HL-60/S4 treated with phorbol 12-myristate 13-acetate at 8.2 ng/mL for 4 days and 3 days (cell line): ENCODE measurements around the gene PTPRJ.

ENCODE experiments used
- in situ Hi-C: fragments of 300-500 bp; cut with MboI; formaldehyde crosslinking; loops from 2 replicates; pipeline ENCODE4 v1.15.0; 2022; ENCODE audit warnings: low sequenced_read_pairs

Gene PTPRJ

DNA sequence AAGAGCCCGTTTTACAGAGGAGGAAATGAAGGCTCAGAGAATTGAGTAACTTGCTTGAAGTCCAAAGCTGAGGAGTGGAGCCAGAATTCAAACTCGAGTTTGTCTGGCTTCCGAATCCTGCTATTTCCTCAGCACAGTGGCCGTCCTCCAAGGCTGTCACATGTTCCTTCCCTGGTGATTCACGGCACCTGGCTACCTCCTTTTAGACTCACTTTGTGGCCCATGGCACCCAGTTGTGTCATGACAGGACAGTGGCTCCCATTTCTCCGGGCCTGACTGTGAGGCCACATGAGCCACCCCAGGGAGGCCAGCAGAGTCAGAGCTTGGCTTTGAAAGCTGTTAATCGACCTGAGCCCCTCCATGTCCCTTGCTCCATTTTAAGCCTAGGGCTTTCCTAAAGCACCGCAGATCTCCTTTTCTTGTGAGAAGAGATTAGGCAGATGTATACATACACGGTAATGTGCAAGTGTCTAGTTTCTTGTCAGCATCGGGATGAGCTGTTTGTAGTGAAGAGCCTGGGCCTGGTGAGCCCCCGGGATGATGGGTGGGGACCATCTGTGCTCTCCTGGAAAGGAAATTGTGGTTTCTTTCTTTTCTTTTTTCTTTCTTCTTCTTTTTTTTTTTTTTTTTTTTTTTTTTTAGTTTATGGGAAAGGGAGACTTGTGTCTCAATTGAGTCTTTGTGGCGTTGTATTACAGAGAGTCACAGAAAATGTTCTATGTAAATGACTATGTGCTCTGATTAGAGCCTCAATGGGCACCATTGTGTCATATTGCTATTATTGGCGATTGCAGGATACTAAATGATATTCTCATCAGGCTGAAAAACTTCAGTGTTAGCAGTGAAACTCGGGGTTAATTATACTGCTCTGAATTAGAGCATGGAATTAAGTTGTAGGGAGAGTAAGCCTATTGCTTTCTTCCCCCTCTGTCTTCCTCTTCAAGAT, 54.8 kb downstream of the PTPRJ start:
- in situ Hi-C loops: no loop called here

DNA sequence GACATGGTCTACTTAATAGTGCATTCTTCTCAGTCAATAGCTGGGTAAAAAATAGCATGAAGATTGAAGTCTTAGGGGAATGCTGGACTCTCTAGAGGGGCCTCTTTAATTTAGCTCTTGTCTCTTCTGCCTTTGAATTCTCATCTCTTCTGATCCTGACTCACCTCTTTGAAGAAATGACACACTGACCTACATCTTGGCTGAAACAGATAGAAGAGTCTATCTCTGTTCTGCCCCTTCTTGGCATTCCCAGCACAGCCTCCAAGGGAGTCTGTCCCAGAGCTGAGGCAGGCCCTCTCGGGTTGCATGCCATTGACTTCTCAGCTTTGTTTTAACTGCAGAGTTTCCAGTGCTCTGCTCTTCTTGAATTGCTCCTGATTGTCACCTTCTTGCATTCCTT, 55.7 kb downstream of the PTPRJ start:
- in situ Hi-C loops: no loop called here

DNA sequence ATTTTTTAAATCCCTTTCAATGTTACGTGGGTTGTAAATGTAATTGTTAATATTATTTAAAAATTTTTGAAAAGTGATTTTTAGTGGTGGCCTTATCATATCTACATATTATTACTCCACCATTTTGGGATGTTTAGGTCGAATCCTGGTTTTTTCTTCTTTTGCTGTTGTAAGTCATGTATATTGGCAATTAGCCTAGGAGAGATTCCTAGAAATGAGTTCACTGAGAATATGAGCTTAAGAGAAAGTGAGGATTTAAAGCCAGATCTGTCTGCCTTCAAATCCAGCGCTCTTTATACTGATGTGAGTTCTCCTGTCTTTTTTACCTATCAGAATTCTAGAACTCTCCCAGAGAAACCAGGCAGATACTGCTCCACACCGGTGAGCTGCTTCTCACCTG, 56.1 kb downstream of the PTPRJ start:
- in situ Hi-C loops: no loop called here

DNA sequence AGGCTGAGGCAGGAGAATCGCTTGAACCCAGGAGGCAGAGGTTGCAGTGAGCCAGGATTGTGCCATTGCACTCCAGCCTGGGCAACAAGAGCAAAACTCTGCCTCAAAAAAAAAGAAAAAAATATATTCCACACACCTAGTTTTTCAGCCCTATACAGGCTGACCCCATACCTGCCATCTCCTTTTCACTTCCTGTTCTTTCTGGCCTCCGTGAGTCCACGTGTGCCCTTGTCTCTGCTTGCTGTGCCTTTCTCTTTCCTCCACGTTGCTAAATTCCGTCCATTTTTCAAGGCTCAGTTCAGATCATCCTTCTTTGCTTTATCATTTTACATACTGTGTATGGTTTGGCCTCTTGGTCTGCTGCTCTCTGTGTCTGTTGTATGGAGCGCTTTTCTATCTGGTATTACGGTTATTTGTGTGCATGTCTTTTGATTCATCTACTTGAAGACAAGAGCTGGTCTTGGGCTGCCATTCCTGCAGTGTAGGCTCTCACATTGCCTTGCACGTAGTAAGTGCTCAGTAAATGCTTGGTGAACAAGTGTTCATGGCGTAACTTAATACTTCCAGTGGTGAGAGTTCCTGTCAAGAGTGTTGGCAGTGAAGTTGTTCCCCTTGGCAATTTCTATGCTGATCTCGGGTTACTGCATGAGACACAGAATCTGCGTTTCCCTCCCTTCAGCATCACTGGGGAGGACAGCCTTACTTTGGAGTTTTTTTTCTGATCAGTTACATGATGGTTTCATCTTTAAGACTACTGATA, 57.5 kb downstream of the PTPRJ start:
- in situ Hi-C loops: no loop called here

DNA sequence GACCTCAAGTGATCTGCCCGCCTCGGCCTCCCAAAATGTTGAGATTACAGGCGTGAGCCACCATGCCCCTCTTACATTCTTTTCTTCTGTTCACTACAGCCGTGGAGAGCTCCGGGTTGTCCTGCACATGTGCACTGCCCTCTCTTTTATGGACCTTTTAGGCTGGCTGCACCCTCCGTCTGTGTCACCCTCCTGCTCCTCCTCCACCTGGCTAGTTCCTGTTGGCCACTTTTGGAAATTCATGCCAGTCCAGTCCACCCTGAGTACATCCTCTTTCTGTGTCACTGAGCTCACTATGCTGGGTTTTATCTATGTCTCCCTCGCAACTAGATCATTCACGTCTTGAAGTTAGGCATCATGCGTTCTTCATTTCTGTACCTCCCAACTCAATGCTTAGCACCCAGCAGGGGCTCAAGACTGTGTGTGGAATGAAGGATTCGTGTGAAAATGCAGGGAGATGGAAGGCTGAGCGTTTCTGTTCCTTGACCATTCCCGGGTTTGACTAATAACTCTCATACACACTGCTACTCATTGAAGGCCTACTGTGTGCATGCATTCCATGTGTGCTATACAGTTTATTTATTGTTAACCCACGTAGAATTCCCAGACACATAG, 60.6 kb downstream of the PTPRJ start:
- in situ Hi-C loops: no loop called here

DNA sequence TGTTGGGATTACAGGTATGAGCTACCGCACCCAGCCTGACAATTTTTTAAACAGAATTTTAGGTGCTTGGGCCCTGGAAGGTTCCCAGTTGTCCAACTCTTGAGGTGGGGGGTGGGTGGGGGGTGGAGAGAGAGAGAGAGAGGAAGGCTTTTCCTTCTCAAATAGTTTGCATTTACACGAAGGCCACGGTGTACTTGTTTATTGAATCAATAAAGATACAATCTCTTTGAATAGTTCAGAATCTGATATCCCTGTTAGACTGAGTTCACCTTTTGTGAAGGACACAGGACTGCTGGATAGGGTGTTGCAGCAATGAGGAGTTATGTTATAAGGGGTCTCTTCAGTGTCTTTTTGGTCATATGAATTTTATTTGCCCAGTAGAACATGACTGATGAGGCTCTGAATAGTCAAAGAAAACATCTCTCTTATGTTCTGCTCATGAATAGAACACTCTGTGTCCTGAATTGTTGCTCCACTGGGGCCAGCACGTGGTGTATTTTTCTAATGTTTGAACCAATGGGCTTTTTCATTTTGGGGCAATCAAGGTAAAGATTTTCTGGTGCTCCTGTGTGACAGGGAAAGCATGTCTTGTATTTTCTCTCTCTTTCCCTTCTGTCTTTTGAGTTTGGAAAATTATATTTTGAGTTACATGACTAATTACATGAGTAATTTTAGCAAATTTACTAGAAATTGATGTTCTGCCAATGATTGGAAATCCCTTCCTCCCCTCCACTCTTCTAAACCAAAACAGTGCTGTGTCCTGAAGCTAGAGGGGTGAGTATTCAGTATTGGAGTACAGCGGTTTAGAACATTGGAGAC, 61.7 kb downstream of the PTPRJ start:
- in situ Hi-C loops: no loop called here

DNA sequence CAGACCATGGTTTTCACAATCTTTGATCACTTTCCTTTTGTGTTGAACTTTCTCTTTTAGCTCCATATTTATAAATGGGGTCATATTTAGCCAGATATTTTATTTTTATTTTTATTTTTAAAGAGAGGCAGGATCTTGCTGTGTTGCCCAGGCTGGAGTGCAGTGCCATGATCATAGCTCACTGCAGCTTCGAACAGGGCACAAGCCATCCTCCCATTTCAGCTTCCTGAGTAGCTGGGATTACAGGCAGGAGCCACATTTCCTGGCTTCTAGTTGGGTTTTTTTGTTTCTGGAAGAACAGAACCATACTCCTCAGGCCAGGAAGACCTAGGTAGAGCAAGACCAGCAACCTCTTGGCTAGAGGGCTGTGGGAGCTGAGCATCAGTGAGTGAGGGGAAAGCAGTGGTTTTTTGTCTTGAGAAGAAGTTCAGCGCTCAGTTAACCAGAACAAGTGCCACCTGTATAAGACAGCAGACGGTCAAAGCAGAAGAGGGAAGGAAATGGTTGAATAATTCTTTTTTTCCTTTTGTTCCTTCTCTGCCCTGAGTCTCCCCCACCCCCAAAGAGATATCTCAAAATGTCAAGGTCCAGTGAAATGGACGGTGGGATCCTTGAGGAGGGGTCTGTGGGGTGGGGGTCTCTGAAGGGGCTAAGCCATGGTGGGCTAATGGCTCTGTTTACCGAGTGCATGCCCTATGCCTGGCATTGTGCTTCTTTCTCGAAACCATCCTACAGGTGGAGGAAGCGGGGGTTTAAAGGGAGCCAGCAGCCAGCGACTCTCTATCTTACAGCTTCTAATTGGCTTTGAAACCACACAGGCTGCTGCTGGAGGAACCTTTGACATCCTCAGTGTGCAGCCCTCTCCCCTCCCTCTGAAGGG, 63.0 kb downstream of the PTPRJ start:
- in situ Hi-C loops: no loop called here

DNA sequence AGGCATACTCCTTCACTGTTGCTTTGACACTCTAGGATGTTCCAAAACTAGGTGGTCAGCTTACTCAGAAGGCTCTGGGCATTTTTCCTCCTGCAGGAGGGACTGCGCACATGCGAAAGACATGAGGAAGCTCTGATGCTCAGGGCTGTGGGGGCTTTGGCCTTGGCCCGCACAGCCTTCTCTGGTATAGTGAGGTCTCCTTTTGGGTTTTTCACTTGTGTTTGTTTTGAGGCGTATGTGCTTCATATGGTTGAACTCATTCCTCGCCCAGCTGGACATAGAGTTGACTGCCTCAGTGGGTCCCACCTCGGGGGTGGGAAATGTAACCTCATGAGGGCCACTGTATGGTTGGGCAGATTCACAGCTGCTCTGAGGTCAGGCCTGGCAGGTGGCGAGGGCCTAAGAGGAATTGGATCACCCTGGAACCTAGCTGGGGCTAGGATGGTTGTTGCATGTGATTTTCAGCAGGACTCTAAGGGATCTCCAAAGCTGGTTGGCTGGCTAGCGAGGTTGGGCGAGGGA, 63.7 kb downstream of the PTPRJ start:
- in situ Hi-C loops: no loop called here

DNA sequence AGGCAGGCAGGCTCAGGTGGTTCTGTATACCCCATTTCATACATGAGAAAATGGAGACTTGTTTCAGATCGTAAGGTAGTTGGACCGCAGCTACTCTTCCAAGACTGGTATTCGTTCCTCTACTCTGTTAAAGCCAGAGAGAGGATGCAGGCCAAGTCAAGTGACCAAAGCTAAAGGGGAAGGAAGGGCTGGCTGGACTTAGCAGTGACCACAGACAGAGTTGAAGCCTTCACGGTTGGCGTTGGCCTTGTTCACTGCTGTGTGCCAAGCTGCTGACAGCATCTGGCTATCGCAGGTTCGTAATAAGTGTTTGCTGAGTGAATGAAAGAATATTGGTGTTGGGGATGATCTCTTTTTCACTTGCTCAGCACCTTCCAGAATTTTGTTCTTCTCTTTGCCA, 64.2 kb downstream of the PTPRJ start:
- in situ Hi-C loops: no loop called here

DNA sequence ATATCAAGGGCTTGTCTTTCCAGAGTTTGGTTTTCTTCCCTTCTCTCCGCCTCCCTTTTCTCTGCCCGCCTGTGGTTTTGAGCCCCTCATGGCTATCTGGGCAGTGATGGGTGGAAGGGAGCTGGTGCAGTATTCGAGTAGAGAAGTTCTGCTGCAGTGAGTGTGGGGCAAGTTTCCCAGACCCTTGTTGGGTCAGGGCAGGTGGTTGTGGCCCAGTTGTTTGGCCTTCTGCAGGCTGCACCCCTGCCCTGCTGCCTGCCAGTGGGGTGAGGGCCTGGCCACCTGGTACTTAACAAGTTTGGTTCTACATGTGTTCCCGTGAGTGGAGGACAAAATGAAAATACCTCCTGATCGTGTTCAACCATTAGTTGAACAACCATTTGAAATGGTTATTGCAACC, 65.2 kb downstream of the PTPRJ start:
- in situ Hi-C loops: no loop called here

DNA sequence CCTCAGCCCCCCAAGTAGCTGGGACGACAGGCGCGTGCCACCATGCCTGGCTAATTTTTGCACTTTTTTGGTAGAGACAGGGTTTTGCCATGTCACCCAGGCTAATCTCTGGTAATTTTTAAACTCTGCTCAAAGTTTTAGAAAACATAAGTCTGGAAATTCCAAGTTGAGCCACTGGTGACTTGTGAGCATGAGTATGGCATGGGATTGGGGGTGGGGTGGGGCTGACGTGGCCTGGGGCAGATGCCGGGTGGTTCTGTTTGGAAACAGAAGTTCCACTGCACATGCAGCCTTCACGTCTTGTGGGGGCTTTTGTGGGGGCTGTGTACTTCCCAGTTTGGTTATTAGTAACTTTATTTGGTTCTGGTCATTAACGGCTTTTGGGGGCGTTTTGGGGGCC, 67.3 kb downstream of the PTPRJ start:
- in situ Hi-C loops: no loop called here

DNA sequence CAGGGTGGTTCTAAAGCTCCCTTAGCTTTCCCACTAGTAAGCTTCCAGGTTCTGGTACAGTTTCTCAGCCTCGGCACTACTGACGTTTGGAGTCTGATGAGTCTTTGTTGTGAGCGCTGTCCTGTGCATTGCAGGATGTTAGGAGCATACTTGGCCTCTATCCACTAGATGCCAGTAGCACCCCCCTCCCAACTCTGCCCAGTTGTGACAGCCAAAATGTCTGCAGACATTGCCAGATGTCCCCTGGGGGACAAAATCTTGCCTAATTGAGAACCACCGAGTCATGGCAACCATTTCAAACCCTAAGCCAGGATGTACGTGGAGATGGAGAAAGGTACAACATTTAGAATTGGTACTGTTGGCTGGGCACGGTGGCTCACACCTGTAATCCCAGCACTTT, 68.7 kb downstream of the PTPRJ start:
- in situ Hi-C loops: no loop called here

DNA sequence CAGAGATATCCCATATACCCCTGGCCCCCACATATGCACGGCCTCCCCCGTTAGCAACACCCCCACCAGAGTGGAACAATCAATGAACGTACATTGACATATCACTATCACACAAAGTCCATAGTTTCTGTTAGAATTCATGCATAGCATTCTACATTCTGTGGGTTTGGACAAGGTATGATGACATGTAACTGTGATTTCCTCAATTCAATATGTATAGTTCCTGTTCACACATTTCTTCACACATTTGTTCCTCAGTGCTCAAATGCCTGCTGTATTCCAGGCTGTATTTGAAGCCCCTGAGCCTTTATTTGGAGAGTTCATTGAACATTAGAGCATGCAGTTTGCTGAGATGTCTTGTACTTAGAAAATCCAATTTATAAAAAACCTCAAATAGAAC, 69.9 kb downstream of the PTPRJ start:
- in situ Hi-C loops: no loop called here

DNA sequence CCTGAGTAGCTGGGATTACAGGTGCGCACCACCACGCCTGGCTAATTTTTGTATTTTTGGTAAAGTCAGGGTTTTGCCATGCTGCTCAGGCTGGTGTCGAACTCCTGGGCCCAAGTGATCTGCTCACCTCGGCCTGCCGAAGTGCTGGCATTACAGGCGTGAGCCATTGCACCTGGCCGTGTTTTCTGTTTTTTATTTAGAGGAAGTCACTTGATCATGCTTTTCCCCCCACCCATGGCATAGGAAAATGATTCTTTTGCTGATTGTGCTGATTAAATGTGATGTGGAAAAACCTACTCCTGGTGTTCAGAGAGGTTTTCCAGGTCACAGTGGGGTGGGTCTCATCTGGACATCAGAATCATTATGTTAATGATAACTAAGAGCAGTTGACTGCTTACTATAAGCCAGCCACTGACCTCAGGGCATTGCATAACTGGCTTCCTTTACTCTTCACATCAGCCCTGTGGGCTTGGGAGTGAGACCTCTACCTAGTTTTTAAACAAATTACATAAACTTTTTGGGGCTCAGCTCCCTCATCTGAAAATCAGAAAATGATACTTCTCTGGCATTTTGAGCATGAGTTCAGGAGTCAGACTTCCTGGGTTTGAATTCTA, 71.0 kb downstream of the PTPRJ start:
- in situ Hi-C loops: no loop called here

DNA sequence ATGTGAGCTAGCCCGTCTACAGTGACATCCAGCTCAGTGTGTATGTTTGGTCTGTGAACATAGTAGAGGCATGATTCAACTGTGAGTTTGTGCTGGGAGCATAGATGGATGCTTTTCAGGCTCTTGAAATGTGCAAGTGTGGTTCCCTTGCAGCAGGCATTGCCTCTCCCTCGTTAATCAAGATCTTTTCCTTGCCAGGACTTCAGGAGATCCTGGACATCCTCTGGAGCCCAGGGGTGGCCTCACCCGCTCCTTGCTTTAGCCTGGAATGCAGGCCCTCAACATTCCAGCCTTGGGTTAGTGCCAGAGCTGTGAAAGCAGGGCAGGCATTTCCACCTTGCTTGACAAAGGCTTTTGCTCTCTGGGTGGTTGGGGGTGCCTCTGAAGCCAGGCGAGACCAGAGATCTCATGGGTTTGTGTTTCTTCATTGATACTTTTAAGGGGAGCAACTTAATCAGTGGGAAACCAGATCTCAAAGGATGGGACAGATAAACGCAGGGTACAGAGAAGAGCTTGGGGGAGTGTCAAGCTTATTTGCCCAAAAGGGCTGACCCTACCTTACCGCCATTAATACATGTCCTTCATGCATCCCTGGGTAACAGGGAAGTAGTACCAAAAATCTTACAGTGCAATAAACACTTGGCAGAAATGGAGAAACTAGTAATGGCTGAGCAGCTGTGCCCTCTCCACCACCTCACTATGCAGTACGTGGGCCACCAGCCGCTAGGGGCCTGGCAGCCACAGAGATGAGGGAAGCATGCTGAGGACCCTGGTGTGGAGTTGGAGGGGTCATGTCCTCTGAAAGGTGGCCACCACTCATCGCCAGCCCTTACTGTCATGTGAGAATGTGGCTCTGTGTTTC, 72.1 kb downstream of the PTPRJ start:
- in situ Hi-C loops: no loop called here

DNA sequence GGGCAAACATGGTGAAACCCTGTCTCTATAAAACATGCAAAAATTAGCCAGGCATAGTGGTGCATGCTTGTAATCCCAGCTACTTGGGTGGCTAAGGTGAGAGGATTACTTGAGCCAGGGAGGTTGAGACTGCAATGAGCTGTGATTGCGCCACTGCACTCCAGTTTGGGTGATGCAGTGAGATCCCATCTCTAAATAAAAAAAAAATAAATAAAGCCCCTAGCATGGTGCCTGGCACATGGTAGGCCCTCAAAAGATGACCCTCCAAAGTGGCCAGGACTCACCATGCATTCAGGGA, 74.6 kb downstream of the PTPRJ start:
- in situ Hi-C loops: no loop called here

DNA sequence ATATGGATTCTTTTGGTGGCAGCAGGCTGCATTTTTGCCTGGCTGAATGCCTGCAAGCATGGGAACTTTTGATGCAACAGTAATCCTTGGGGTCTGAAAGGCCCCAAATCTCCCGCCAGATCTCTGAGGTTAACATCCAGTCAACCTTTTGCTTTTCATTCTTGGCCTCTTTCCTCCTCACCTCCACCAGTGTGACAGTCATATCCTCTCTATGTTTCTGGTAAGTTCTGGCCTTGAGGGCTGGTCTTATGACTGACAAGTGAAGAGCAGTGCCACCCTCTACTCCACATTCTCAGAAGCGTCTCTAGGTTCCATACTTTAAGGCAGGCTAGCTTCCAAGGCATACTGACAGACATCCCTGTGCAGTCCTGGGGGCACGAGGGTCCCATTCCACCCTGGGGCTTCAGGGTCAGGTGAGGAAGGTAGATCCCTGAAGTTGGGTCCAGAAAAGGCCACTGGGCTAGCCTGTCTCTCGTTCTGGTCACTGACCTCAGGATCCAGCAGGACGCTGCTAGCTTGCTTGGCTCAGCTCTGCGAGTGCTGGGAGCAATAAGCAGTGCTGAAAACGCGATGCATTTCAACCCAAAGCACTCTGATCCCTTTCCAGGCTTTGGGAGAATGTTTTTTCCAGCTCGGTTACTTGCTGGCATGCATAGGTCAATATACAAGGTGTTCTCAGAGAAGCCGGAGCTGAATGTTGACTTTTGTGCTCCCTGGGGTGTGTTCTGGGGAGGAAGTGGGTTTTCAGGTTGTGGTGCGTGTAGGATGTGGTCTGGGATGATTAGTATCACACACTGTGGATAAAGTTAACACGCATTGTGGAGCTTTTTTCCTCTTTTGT, 75.2 kb downstream of the PTPRJ start:
- in situ Hi-C loops: no loop called here
